Suppressor macrophage treated with lipopolysaccharide for 1 hour (primary cell): Measurements from ENCODE around the gene PAX7.
A peak's percentile ranks its signal among the peaks of the same experiment; 100 is the strongest.

Experiments used
- DNase-seq, 3 donors: peaks; one replicate each; pipeline ENCODE4 v3.0.0-alpha.2; 2020 to 2022

Gene PAX7

DNA sequence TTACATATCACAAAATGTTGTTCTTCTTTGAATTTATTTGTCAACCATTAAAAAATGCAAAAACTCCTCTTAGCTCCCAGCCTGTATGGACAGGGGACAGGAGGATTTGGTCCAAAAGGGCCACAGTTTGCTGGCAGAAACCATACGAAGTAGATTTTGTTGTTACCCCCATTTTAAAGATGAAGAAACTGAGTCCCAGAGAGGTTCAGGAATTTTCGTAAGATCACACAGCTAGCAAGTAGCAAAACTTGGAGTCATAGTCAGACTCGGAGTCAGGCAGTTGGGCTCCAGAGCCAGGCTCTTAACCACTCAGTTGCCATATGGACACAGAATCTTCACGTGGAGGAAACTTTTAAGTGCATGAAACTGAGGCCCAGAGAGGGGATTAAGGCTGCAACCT, 137.4 kb downstream of the PAX7 start:
- no peak for DNase-seq

DNA sequence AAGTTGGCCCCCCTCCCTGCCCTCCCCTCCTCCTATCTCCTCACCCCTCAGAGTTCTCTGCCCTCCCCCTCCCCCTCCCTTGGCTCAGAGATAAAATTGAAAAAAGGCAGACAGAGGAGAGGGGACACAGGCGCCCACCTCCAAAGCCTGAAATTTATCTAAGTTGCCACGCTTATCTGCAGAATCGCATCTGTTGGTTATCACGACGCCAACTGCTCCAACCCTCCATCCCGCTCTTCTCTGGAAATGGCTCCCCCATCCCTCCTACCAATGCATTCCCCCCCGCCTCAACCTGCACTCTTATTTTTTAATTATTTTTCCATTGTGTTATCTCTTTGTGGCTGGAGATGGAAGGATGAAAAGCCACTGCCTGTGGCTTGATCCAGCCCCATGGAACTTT, 138.5 kb downstream of the PAX7 start:
- DNase-seq: no peak

DNA sequence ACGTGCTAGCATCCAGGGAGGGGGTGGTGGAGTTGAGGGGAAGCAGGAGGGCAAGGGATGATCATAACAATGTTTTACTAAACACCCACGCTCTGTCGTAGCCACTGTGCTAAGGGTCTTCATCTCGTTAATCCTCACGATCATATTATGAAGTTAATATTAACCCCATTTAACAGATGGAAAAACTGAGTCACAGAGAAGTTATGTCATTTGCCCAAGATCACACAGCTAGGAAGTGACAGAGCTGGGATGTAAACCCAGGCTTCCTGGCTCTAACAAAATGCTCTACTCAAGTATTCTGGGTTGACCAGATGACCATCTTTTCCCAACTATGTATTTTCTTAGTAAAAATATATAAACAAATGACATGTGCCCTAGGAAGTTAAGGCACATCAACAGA, 140.2 kb downstream of the PAX7 start:
- DNase-seq: no peak

DNA sequence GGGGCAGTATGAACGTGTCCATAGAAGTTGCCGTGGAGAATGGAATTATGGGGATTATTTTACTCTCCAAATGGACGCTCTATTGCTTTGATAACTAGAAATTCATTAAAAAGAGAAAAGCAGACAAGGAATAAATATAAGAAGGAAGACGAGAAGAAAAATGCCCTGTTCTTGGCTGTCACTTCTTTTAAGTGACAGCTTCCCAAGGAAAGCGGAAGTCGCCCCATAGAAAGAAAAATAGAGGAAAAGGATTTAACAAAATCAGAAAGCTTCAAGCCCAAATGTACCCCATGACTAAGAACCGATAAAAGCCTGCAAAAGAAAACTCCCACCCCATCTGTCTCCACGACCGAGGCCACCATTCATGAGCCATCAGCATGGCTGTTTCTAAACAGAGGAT, 143.1 kb downstream of the PAX7 start:
- no peak for DNase-seq

DNA sequence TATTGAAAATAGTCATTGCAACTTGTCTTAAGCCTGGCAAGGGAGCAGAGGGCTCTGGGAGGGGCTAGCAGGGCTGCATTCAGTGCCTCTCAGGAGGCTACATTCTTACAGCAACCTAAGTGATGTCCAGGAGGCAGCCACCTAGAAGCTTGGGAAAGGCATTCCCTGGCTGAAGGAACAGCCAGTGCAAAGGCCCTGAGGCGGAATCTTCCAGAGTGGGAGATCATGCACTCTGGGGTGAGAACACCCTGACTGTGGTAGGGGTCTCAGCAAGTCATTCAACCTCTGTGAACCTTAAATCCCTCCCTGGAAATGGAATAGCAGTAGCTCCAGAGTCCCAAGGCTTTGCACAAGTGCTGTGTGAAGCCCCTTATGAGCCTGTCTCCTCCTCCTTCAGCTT, 144.7 kb downstream of the PAX7 start:
- no peak for DNase-seq

DNA sequence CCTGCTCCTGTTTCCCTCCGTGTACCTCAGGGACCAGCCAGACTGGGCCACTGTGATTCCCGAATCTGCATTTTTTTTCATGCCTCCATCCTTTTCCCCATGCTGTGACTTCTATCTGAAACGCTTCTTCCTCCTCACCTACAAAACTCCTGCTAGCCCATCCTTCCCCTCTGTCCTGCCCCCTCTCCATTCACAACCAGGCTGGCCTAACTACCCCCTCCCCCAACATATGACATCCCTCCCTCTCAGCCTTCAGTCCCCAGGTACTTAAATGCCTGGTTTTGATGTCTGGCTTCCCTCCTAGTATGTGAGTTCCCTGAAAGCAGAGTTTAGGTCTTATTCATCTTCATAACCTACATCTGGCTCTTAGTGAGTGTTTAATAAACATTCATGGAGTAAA, 146.1 kb downstream of the PAX7 start:
- DNase-seq: no peak

- DNase-seq: no peak
These were observed 147.8 kb downstream of the PAX7 start for GRCh38 chr1:18778437-18778836.

- no peak for DNase-seq
These were observed 150.4 kb downstream of the PAX7 start for GRCh38 chr1:18781031-18781430.

DNA sequence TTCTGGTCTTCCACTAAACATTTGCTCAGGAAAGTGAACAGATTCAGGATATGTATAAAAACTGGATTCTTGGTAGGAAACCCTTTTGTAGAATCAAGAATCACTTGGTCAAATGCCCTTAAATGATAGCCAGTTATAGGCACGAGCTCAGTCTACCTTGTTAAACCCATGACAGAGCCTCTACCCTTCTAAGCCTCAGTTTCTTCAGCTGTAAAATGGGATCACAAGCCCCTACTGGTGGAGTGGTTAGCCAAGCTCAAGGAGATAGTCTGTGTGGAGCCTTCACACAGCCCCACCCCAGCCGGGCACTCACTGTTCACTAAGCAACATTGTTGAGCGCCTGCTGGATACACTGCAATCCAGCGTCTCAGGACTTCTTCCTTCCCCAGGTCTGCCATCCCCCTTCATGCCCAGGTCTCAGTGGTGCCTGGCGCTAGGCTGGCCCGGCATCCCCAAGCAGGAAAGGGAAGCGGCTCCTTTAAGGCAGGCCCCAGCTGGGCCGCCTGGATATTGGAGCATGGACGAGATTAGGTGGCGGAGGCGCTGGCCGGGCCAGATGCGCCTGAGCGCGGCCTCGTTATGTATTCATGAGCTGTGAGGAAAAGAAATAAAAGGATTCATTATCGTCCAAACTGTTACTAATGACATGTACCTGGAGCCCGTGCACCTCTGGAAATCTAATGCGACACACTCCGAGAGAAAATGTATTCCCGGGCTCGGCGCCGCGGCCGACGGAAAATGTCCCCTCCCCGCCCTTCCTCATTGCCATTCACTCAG, 153.2 kb downstream of the PAX7 start:
- no peak for DNase-seq

DNA sequence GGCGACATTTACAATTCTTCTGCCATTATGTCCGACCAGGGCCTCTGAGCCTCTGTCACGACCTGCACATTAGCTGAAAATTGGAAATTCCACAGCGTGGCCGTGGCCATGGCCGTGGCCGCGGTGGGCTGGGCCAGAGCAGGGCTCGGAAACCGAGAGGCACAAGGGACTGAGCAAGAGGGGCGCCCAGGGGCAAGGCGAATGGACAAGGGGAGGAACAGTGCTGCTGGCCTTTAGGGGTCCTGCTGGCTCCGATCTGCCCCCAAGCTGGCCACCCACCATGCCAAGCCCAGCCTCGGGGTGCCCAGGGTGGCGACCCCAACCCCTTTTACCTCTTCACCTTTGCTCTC, 153.8 kb downstream of the PAX7 start:
- no peak for DNase-seq

DNA sequence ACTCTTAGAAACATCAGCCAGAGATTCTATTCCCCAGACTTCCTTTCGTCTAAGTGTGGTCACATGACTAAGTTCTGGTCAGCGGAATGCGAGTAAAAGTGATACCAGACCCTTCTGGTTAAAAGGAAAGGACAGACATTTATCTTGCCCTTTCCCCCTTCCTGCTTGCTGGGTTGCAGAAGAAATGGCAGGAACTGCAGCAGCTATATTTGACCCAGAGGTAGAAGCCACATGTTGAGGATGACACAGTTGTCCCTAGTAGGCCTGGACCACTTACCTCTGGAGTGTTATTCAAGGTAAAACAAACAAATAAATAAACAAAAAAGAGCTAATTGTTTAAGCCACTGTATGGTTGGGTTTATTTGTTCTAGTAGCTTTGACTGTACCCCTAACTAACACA, 155.5 kb downstream of the PAX7 start:
- DNase-seq: no peak

- no peak for DNase-seq
These were observed 157.3 kb downstream of the PAX7 start for GRCh38 chr1:18787825-18788385.

GRCh38 chr1:18789246-18789645, 158.6 kb downstream of the PAX7 start:
- no peak for DNase-seq

DNA sequence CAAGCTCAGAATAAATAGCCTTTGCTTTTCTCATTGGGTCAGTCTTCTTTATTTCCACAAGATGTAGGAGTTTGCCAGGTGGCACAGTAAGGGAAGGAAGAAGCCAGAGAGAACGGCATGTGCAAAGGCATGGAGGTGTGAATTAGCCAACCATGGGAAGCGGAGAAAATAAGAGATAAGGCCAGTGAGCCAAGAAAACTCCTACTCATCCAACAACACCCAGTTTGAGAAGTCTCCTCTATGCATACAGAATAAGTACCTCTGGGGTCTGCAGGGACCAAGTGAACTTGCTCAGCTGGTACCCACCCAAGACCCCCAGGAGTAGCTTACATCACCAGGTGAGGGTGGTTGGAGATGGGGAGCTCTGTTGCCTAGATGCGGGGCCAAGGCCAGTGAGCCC, 162.1 kb downstream of the PAX7 start:
- no peak for DNase-seq

DNA sequence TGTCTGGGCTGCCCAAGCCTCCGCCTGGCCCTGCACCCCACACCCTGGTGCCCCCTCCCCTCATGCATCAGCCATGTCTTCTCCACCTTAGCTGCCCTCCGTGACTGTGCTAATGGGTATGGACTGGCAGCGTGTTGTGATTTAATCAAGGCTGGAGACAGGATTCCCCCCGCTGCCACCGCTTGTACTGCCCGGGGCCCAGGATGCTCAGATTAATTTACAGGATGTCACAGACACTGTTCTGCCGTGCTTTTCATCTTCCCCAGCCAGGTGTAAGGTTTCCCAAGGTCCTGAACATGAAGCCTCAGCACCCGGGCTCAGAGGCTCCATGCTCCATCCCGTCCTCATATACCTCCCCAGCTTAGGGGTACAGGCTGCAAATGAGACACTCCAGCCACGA, 162.5 kb downstream of the PAX7 start:
- no peak for DNase-seq

DNA sequence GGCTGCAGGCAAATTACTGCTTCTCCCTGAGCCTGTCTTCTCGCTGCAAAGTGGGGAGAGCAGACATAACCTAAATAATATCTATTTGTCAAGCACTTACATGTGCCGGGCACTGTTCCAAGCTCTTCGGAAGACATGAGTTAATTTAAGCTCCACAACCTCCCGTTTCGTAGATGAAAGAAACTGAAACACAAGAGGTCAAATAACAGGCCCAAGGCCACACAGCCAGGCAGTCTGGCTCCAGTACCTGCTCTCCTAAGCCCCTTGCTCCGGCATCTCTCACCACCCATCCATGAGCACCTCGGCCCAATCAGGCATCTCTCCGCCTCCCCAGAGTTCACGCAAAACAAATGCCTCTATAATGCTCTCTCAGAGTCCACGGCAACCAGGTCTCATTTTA, 163.4 kb downstream of the PAX7 start:
- DNase-seq: no peak

GRCh38 chr1:18794561-18794960, 163.9 kb downstream of the PAX7 start:
- peak in 1 of 3 donors; percentile 0 for DNase-seq

DNA sequence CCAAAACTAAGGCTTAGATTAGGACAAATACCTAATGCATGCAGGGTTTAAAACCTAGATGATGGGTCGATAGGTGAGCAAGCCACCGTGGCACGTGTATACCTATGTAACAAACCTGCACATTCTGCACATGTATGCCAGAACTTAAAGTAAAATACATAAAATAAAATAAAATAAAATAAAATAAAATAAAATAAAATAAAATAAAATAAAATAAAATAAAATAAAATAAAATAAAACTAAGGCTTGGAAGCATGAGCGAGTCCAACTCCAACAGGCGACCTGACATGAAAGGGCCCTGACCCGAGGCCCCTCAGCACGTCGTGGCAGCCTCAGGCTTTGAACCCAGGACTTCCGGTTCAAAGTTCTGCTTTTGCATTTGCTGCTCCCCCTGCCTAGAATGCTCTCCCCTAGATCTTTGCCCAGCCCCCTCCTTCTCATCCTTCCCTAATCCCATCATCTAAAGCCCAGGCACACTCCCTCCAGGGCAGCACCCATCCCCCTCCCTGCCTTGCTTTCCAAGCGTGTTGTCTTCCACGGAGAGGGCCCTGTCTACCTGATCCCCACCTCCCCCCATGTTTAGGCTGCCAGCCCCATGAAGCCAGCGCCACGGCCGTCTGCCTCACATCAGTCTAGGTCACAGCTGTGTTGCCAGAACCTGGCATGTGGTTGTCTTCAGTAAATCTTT, 164.5 kb downstream of the PAX7 start:
- DNase-seq: no peak

- no peak for DNase-seq
These were observed 166.3 kb downstream of the PAX7 start for GRCh38 chr1:18796950-18797349.
